K562 (cell line): ENCODE results near the gene SERP1. TPM values are rescaled to one million over a fixed set of nuclear protein-coding genes. Genes with fewer than 3 reads are reported as not detected.

ENCODE experiments used
- ATF6 ChIP-seq: sonication (generic); formaldehyde crosslinking; IDR thresholded peaks from 2 replicates; pipeline ENCODE4 v1.4.0; 2020; ENCODE audit warnings: mild to moderate bottlenecking, missing genetic modification reagents
- CREM ChIP-seq: IDR thresholded peaks from 2 replicates; pipeline ENCODE4 v1.6.1; 2014; ENCODE audit warnings: antibody characterized with exemption, low read depth
- CTCF ChIP-seq, 3 experiments: IDR thresholded peaks in 2 of 3; conservative IDR thresholded peaks in 1 of 3; 2 replicates each; pipeline ENCODE4 v1.5.1; 2011 to 2012; ENCODE audit warnings: low read length in 3 of 3, mild to moderate bottlenecking in 3 of 3, control low read depth in 2 of 3, improper control_type of control experiment in 1 of 3, inconsistent platforms in 1 of 3, low read depth in 1 of 3, mixed read lengths in 1 of 3, moderate library complexity in 1 of 3; ENCODE audit not compliant: insufficient read depth in 2 of 3
- ELF1 ChIP-seq: fragments of 200-800 bp; sonication (Bioruptor generic); IDR thresholded peaks from 2 replicates; pipeline ENCODE4 v1.6.1; 2016; ENCODE audit warnings: missing genetic modification characterization, missing compliant biosample characterization
- JUN ChIP-seq, 2 experiments: sonication (generic) in 1 of 2; formaldehyde crosslinking in 1 of 2; IDR thresholded peaks; 2 replicates each; pipeline versions ENCODE4 v1.6.1 to v1.8.0; 2012 to 2022; ENCODE audit warnings: borderline replicate concordance in 2 of 2, mild to moderate bottlenecking in 2 of 2, improper control_type of control experiment in 1 of 2, low read depth in 1 of 2, low read length in 1 of 2, missing genetic modification reagents in 1 of 2
- LARP7 ChIP-seq: fragments of 450-650 bp; IDR thresholded peaks from 2 replicates; pipeline ENCODE4 v1.6.1; 2016
- SAFB ChIP-seq: fragments of 200-400 bp; formaldehyde crosslinking; IDR thresholded peaks from 2 replicates; pipeline ENCODE4 v1.6.1; 2017; ENCODE audit warnings: low read depth, low read length, borderline replicate concordance
- YY1 ChIP-seq, 3 experiments: IDR thresholded peaks; 2 replicates each; pipeline ENCODE4 v1.6.1; 2011; ENCODE audit warnings: low read length in 2 of 3, mild to moderate bottlenecking in 2 of 3, moderate library complexity in 2 of 3, borderline replicate concordance in 1 of 3, control low read depth in 1 of 3, low read depth in 1 of 3; ENCODE audit not compliant: insufficient read depth in 3 of 3, insufficient replicate concordance in 2 of 3, control insufficient read depth in 1 of 3, insufficient read length in 1 of 3; ENCODE audit errors: extremely low read depth in 1 of 3
- ZKSCAN1 ChIP-seq: fragments of 150-350 bp; IDR thresholded peaks from 2 replicates; pipeline ENCODE4 v1.6.1; 2016; ENCODE audit warnings: low read depth, low read length
- ZNF124 ChIP-seq: sonication (generic); formaldehyde crosslinking; IDR thresholded peaks from 2 replicates; pipeline ENCODE4 v1.8.1; 2022; ENCODE audit warnings: missing genetic modification reagents
- ZNF764 ChIP-seq: fragments of 250-450 bp; sonication (Bioruptor Pico); IDR thresholded peaks from 2 replicates; pipeline ENCODE4 v1.4.0; 2020; ENCODE audit warnings: low read depth, mild to moderate bottlenecking, moderate library complexity
- polyA plus RNA-seq, 8 experiments: library from polyadenylated mRNA; depleted of rRNA in 4 of 8; stranded (reverse) in 5 of 8; unstranded in 3 of 8; fragments of >200 nt; fragmentation: Nextera tagmentation in 2 of 8; fragmentation: Illumina TruSeq in 1 of 8; extraction: Ambion mirVana in 2 of 8; extraction: Trizol in 1 of 8; gene quantifications; 2 replicates each; pipeline versions ENCODE4 v1.2.1 to v1.2.3, GENCODE V29; 2011 to 2014; ENCODE audit warnings: inconsistent platforms in 1 of 8, missing spikeins in 1 of 8
- total RNA-seq, 7 experiments: library from RNA; depleted of rRNA in 6 of 7; stranded (reverse); fragments of >200 nt in 6 of 7; fragmentation: Illumina TruSeq in 2 of 7; extraction: Trizol in 2 of 7; gene quantifications; 2 replicates each; pipeline versions ENCODE4 v1.2.1 to v1.2.3, GENCODE V29; 2011 to 2021; ENCODE audit warnings: low replicate concordance in 1 of 7
- TF ChIP-seq, protein P1 (sequence below): fragments of 450-650 bp; formaldehyde crosslinking; IDR thresholded peaks from 2 replicates; pipeline ENCODE4 v1.4.0; 2022; ENCODE audit warnings: missing genetic modification characterization
- TF ChIP-seq, protein P2 (sequence below): sonication (generic); formaldehyde crosslinking; IDR thresholded peaks from 2 replicates; pipeline ENCODE4 v1.8.1; 2022; ENCODE audit warnings: missing genetic modification reagents
- TF ChIP-seq, protein P3 (sequence below): IDR thresholded peaks from 3 replicates; pipeline ENCODE4 v1.6.1; 2011; ENCODE audit warnings: borderline replicate concordance, mild to moderate bottlenecking; ENCODE audit not compliant: insufficient read length, insufficient read depth
- TF ChIP-seq, protein P4 (sequence below): sonication (generic); formaldehyde crosslinking; IDR thresholded peaks from 2 replicates; pipeline ENCODE4 v1.8.0; 2022; ENCODE audit warnings: mild to moderate bottlenecking, missing genetic modification reagents

Gene SERP1
- total and polyA plus RNA-seq, 9 of the 15 experiments (the other 6 are each of a cell fraction or from before 2014, with no cell fraction given), result 38.6 to 443 (median 121) TPM

GRCh38 chr3:150545419-150546225, 674 bp downstream of the SERP1 start (continued):
- TF ChIP-seq, protein P1, sequence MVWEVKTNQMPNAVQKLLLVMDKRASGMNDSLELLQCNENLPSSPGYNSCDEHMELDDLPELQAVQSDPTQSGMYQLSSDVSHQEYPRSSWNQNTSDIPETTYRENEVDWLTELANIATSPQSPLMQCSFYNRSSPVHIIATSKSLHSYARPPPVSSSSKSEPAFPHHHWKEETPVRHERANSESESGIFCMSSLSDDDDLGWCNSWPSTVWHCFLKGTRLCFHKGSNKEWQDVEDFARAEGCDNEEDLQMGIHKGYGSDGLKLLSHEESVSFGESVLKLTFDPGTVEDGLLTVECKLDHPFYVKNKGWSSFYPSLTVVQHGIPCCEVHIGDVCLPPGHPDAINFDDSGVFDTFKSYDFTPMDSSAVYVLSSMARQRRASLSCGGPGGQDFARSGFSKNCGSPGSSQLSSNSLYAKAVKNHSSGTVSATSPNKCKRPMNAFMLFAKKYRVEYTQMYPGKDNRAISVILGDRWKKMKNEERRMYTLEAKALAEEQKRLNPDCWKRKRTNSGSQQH (CRISPR knock-in tag), result 0 out of 2 replicates have a peak, but pooled peaks have one; percentile 68
- TF ChIP-seq ZNF764 (CRISPR knock-in tag) (no peak), JUN (IDR thresholded peaks at IDR 0.05; ENCODE audit: borderline replicate concordance, low read depth, low read length) (no peak), JUN (CRISPR knock-in tag; IDR thresholded peaks at IDR 0.05; ENCODE audit: borderline replicate concordance) (peak; percentile 82), ELF1 (tag) (no peak), CREM (0 out of 2 replicates have a peak, but pooled peaks have one; percentile 19), ATF6 (CRISPR knock-in tag) (peak; percentile 35; the same call in 1 of the 2 replicates), ZKSCAN1 (no peak), YY1 (IDR thresholded peaks at IDR 0.05; ENCODE audit: borderline replicate concordance in 1 of 3, control insufficient read depth in 1 of 3, extremely low read depth in 1 of 3, insufficient read depth in 3 of 3, insufficient read length in 1 of 3, insufficient replicate concordance in 2 of 3, low read depth in 1 of 3, low read length in 2 of 3) (peak in 1 of 3 experiments; percentile 45), CTCF (IDR thresholded peaks at IDR 0.05 in 2 of 3, conservative IDR thresholded peaks at IDR 0.05 in 1 of 3; ENCODE audit: insufficient read depth in 2 of 3, low read depth in 1 of 3, low read length in 3 of 3) (peak in 1 of 3 experiments; percentile 8; a peak in 1 of 6 replicates), ZNF124 (0 out of 2 replicates have a peak, but pooled peaks have one; percentile 48), LARP7 (peak; percentile 16; the same call in 1 of the 2 replicates), SAFB (0 out of 2 replicates have a peak, but pooled peaks have one; percentile 7)
- TF ChIP-seq, protein P2, sequence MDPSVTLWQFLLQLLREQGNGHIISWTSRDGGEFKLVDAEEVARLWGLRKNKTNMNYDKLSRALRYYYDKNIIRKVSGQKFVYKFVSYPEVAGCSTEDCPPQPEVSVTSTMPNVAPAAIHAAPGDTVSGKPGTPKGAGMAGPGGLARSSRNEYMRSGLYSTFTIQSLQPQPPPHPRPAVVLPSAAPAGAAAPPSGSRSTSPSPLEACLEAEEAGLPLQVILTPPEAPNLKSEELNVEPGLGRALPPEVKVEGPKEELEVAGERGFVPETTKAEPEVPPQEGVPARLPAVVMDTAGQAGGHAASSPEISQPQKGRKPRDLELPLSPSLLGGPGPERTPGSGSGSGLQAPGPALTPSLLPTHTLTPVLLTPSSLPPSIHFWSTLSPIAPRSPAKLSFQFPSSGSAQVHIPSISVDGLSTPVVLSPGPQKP (CRISPR knock-in tag), result 0 out of 2 replicates have a peak, but pooled peaks have one; percentile 57
- TF ChIP-seq, protein P3, sequence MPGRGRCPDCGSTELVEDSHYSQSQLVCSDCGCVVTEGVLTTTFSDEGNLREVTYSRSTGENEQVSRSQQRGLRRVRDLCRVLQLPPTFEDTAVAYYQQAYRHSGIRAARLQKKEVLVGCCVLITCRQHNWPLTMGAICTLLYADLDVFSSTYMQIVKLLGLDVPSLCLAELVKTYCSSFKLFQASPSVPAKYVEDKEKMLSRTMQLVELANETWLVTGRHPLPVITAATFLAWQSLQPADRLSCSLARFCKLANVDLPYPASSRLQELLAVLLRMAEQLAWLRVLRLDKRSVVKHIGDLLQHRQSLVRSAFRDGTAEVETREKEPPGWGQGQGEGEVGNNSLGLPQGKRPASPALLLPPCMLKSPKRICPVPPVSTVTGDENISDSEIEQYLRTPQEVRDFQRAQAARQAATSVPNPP, result no peak
- TF ChIP-seq, protein P4, sequence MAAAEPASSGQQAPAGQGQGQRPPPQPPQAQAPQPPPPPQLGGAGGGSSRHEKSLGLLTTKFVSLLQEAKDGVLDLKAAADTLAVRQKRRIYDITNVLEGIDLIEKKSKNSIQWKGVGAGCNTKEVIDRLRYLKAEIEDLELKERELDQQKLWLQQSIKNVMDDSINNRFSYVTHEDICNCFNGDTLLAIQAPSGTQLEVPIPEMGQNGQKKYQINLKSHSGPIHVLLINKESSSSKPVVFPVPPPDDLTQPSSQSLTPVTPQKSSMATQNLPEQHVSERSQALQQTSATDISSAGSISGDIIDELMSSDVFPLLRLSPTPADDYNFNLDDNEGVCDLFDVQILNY, result no peak
